Sigmoid colon (tissue), 7 donors: ENCODE measurements around the gene TBC1D2. TPM values are rescaled to one million over a fixed set of nuclear protein-coding genes. Genes with fewer than 3 reads are reported as not detected.

Experiments used
- DNase-seq: peaks from one replicate; pipeline ENCODE4 v3.0.0-alpha.2; 2019
- H3K27ac ChIP-seq, 4 donors: fragments of 200-600 bp; sonication (generic); one replicate each; pipeline ENCODE4 v1.5.1; 2016 to 2019; ENCODE audit warnings: mild to moderate bottlenecking in 1 of 4
- H3K27me3 ChIP-seq, 3 donors: fragments of 200-600 bp; sonication (generic); one replicate each; pipeline ENCODE4 v1.5.1; 2019; ENCODE audit warnings: mild to moderate bottlenecking in 1 of 3
- H3K36me3 ChIP-seq, 4 donors: fragments of 200-600 bp; sonication (generic); one replicate each; pipeline ENCODE4 v1.5.1; 2016 to 2019
- H3K4me1 ChIP-seq, 4 donors: fragments of 200-600 bp; sonication (generic); one replicate each; pipeline ENCODE4 v1.5.1; 2017 to 2019
- H3K4me3 ChIP-seq, 4 donors: fragments of 200-600 bp; sonication (generic); one replicate each; pipeline ENCODE4 v1.5.1; 2017 to 2019; ENCODE audit warnings: mild to moderate bottlenecking in 2 of 4, moderate library complexity in 1 of 4
- H3K9me3 ChIP-seq, 4 donors: fragments of 200-600 bp in 3 of 4; sonication (generic) in 3 of 4; one replicate each; pipeline versions ENCODE4 v1.5.1 to v1.6.1; 2013 to 2019
- CTCF ChIP-seq, 4 experiments: fragments of 450-650 bp in 3 of 4; fragments of 200-600 bp in 1 of 4; IDR thresholded peaks; one replicate each; pipeline ENCODE4 v1.5.1; 2016 to 2019; ENCODE audit warnings: antibody characterized with exemption in 4 of 4, mild to moderate bottlenecking in 3 of 4, moderate library complexity in 2 of 4
- EP300 ChIP-seq, 4 donors: sonication (generic); formaldehyde crosslinking; IDR thresholded peaks; one replicate each; pipeline ENCODE4 v1.6.1; 2017; ENCODE audit warnings: antibody characterized with exemption in 4 of 4
- POLR2A ChIP-seq, 2 donors: fragments of 450-650 bp; IDR thresholded peaks; one replicate each; pipeline ENCODE4 v1.6.1; 2016; ENCODE audit warnings: antibody characterized with exemption in 2 of 2, mild to moderate bottlenecking in 2 of 2, moderate library complexity in 2 of 2
- POLR2AphosphoS5 ChIP-seq, 4 donors: sonication (generic); formaldehyde crosslinking; IDR thresholded peaks; one replicate each; pipeline ENCODE4 v1.6.1; 2017; ENCODE audit warnings: antibody characterized with exemption in 4 of 4
- WGBS, 2 donors: extraction: QIAGEN DNeasy Blood & Tissue Kit; methylation state at CpG; one replicate each; pipeline ENCODE4 v1.1.7; 2013; 5-methylcytosine and 5-hydroxymethylcytosine counted together
- intact Hi-C: fragments of 100-400 bp; cut with DNase I; formaldehyde crosslinking; loops from one replicate; pipeline ENCODE4 v1.15.1; 2023
- polyA plus RNA-seq, 3 donors: library from polyadenylated mRNA; stranded (reverse); fragments of 200-250 nt; gene quantifications; one replicate each; pipeline ENCODE4 v1.2.3, GENCODE V29; 2013
- total RNA-seq, 4 donors: library from RNA; depleted of rRNA; stranded (reverse); fragments of >200 nt; gene quantifications; one replicate each; pipeline ENCODE4 v1.1.0, GENCODE V29; 2016
- donor health status: healthy with polysubstance abuse.
- donor health status: Bipolar disorder and iron deficiency.
- donor health status: healthy.

Gene TBC1D2
- total and polyA plus RNA-seq, 7 donors = 4.8 to 23.8 (median 13.3) TPM

- Histone ChIP-seq H3K27me3 (no peaks in the 10 kb centered on the region), H3K36me3 (peaks cover 0 to 10% (median 0%) of the 10 kb centered on the region in 4 donors), H3K4me3 (no peak overlapping the region), H3K9me3 (no peaks in the 10 kb centered on the region), H3K4me1 (no peaks in the 10 kb centered on the region), H3K27ac (peak overlapping the region; percentile 15 to 58 (median 58))
- peak in 2 of 4 donors; percentile 32 to 67 for TF ChIP-seq POLR2AphosphoS5 (IDR thresholded peaks at IDR 0.05)
- TF ChIP-seq EP300 (IDR thresholded peaks at IDR 0.05) = peak in 2 of 4 donors; percentile 20 to 75
- TF ChIP-seq POLR2A (IDR thresholded peaks at IDR 0.05) = no peak
- no peak for TF ChIP-seq CTCF (IDR thresholded peaks at IDR 0.05)
- DNase-seq = peak; percentile 78
- intact Hi-C loops = no loop called here
- 31 to 58% methylated on average over 16 of the region's 16 CpGs for WGBS, 2 donors
Observed at GRCh38 chr9:98248737-98249474, 6.5 kb downstream of the TBC1D2 start.

- WGBS, 2 donors = 66 to 75% methylated on average over 8 of the region's 8 CpGs
- Histone ChIP-seq H3K4me3 (no peak overlapping the region), H3K27me3 (no peaks in the 10 kb centered on the region), H3K27ac (peak overlapping the region; percentile 15 to 58 (median 58)), H3K36me3 (peaks cover 0 to 16% (median 0%) of the 10 kb centered on the region in 4 donors), H3K9me3 (no peaks in the 10 kb centered on the region), H3K4me1 (no peaks in the 10 kb centered on the region)
- intact Hi-C loops = no loop called here
- DNase-seq = no peak
- TF ChIP-seq POLR2A (IDR thresholded peaks at IDR 0.05) (no peak), POLR2AphosphoS5 (IDR thresholded peaks at IDR 0.05) (no peak), CTCF (IDR thresholded peaks at IDR 0.05) (no peak), EP300 (IDR thresholded peaks at IDR 0.05) (no peak)
Observed at GRCh38 chr9:98247831-98248657, 7.4 kb downstream of the TBC1D2 start.

DNA sequence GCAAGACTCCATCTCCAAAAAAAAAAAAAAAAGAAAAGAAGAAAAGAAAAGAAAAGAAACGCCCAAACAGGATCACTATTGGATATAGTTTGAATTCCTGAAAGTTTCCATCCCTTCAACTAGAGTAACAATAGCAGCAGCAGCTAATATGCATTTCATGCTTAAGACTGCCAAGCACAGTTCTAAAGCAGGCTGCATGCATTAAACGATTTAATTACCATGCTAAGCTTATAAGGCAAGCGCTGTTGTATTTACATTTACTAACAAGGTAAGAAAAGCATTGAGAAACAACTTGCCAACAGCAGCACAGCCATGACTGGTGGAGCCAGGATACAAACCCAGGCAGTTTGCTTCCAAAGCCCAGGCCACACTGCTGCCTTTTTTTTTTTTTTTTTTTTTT, 13.0 kb downstream of the TBC1D2 start:
- Histone ChIP-seq H3K27ac (no peak overlapping the region), H3K36me3 (peaks cover 0 to 8% (median 0%) of the 10 kb centered on the region in 4 donors), H3K4me3 (no peak overlapping the region), H3K27me3 (no peaks in the 10 kb centered on the region), H3K4me1 (no peaks in the 10 kb centered on the region), H3K9me3 (no peaks in the 10 kb centered on the region)
- TF ChIP-seq POLR2AphosphoS5 (IDR thresholded peaks at IDR 0.05) = no peak
- TF ChIP-seq EP300 (IDR thresholded peaks at IDR 0.05) = no peak
- TF ChIP-seq POLR2A (IDR thresholded peaks at IDR 0.05) = no peak
- no peak for TF ChIP-seq CTCF (IDR thresholded peaks at IDR 0.05)
- 73 to 90% methylated on average over 3 of the region's 3 CpGs for WGBS, 2 donors
- DNase-seq = no peak
- intact Hi-C loops = no loop called here

GRCh38 chr9:98241357-98242300, 13.8 kb downstream of the TBC1D2 start:
- peak; percentile 32 for DNase-seq
- intact Hi-C loops = no loop called here
- Histone ChIP-seq H3K4me3 (no peak overlapping the region), H3K4me1 (no peaks in the 10 kb centered on the region), H3K36me3 (peaks cover 0 to 8% (median 0%) of the 10 kb centered on the region in 4 donors), H3K27ac (no peak overlapping the region), H3K27me3 (no peaks in the 10 kb centered on the region), H3K9me3 (no peaks in the 10 kb centered on the region)
- 91 to 93% methylated on average over 8 of the region's 8 CpGs for WGBS, 2 donors
- no peak for TF ChIP-seq POLR2AphosphoS5 (IDR thresholded peaks at IDR 0.05)
- no peak for TF ChIP-seq CTCF (IDR thresholded peaks at IDR 0.05)
- no peak for TF ChIP-seq EP300 (IDR thresholded peaks at IDR 0.05)
- TF ChIP-seq POLR2A (IDR thresholded peaks at IDR 0.05) = no peak
